ENCODE data around the gene CD300LD.

GRCh38 chr17:74532115-74532514, 60.0 kb downstream of the CD300LD start:
- TF ChIP-seq CTCF (conservative IDR thresholded peaks at IDR 0.05 in 1 of 2, IDR thresholded peaks at IDR 0.05 in 1 of 2; ENCODE audit: low read depth in 1 of 2, low read length in 2 of 2), result no peak
- no peak for TF ChIP-seq EZH2 (IDR thresholded peaks at IDR 0.05; ENCODE audit: low read length, missing control alignments)
